A549 (cell line): ENCODE results near the gene SPOP.

Source experiments
- BHLHE40 ChIP-seq: IDR thresholded peaks from 2 replicates; pipeline ENCODE4 v1.6.1; 2012; ENCODE audit warnings: low read depth, low read length, inconsistent platforms
- CTCF ChIP-seq: fragments of >200 bp; sonication (Bioruptor Twin); formaldehyde crosslinking; IDR thresholded peaks from 3 replicates; pipeline ENCODE4 v1.5.1; 2016
- EP300 ChIP-seq, 2 experiments: fragments of >200 bp; sonication (Bioruptor Twin); formaldehyde crosslinking; IDR thresholded peaks; 2 replicates in 1 of 2; 3 replicates in 1 of 2; pipeline ENCODE4 v1.6.1; 2016 to 2017
- ESRRA ChIP-seq: fragments of 150-350 bp; IDR thresholded peaks from 2 replicates; pipeline ENCODE4 v1.6.1; 2014; ENCODE audit warnings: mild to moderate bottlenecking, low read length, borderline replicate concordance
- MAZ ChIP-seq: fragments of 150-350 bp; IDR thresholded peaks from 2 replicates; pipeline ENCODE4 v1.6.1; 2014; ENCODE audit warnings: antibody characterized with exemption, low read depth, low read length, borderline replicate concordance
- MYC ChIP-seq: IDR thresholded peaks from 2 replicates; pipeline ENCODE4 v1.6.1; 2012; ENCODE audit warnings: mild to moderate bottlenecking, inconsistent platforms, low read length, improper control_type of control experiment, borderline replicate concordance
- POLR2A ChIP-seq: IDR thresholded peaks from 2 replicates; pipeline ENCODE4 v1.6.1; 2012; ENCODE audit warnings: mild to moderate bottlenecking, low read length
- RAD21 ChIP-seq, 2 experiments: fragments of >200 bp in 1 of 2; sonication (Bioruptor Twin) in 1 of 2; formaldehyde crosslinking in 1 of 2; IDR thresholded peaks in 1 of 2; conservative IDR thresholded peaks in 1 of 2; 2 replicates in 1 of 2; 3 replicates in 1 of 2; pipeline ENCODE4 v1.6.1; 2012 to 2018; ENCODE audit warnings: inconsistent platforms in 1 of 2
- RFX5 ChIP-seq: fragments of 450-650 bp; IDR thresholded peaks from 2 replicates; pipeline ENCODE4 v1.7.1; 2014; ENCODE audit warnings: antibody characterized with exemption, mild to moderate bottlenecking, moderate library complexity
- TFCP2L1 ChIP-seq: fragments of 250-450 bp; sonication (Bioruptor Pico); IDR thresholded peaks from 2 replicates; pipeline ENCODE4 v1.5.0; 2021; ENCODE audit warnings: mild to moderate bottlenecking

- TF ChIP-seq MAZ: no peak
- TF ChIP-seq TFCP2L1 (CRISPR knock-in tag): no peak
- TF ChIP-seq RFX5: no peak
- no peak for TF ChIP-seq CTCF
- no peak for TF ChIP-seq RAD21 (conservative IDR thresholded peaks at IDR 0.05 in 1 of 2, IDR thresholded peaks at IDR 0.05 in 1 of 2)
- TF ChIP-seq ESRRA: no peak
- TF ChIP-seq EP300 (IDR thresholded peaks at IDR 0.05): no peak
- no peak for TF ChIP-seq MYC
- no peak for TF ChIP-seq POLR2A
- TF ChIP-seq BHLHE40: no peak
These were observed 40.2 kb downstream of the SPOP start for GRCh38 chr17:49637739-49638138.
